GM18907 (cell line): ENCODE data around the gene CMTM4.

Experiments used
- ATAC-seq: cut with Tn5 transposase; IDR thresholded peaks from one replicate; pipeline ENCODE4 v1.9.1; 2021; ENCODE audit warnings: mild to moderate bottlenecking, moderate library complexity; ENCODE audit not compliant: unreplicated experiment

The CMTM4 gene

GRCh38 chr16:66696669-66697630 is at the start of gene CMTM4:
Gene CMTM4 (minus strand): TSS chr16:66696743. CDS start chr16:66696525, 218 bp downstream.
- ATAC-seq, result peak; percentile 87

- no peak for ATAC-seq
Measured at GRCh38 chr16:66746048-66746447, 49.5 kb upstream of the CMTM4 start.

- no peak for ATAC-seq
Measured at GRCh38 chr16:66741950-66742808, 45.6 kb upstream of the CMTM4 start.

GRCh38 chr16:66741169-66741900 is 44.8 kb upstream of the CMTM4 start:
- no peak for ATAC-seq

- no peak for ATAC-seq
Measured at GRCh38 chr16:66740533-66740932, 44.0 kb upstream of the CMTM4 start.

GRCh38 chr16:66740010-66740409 is 43.5 kb upstream of the CMTM4 start:
- ATAC-seq, result no peak

- ATAC-seq, result no peak
Measured at GRCh38 chr16:66735891-66736290, 39.3 kb upstream of the CMTM4 start.

GRCh38 chr16:66731101-66731500 is 34.6 kb upstream of the CMTM4 start:
- ATAC-seq, result no peak

GRCh38 chr16:66728804-66729203 is 32.3 kb upstream of the CMTM4 start:
- ATAC-seq, result no peak

- ATAC-seq, result no peak
Measured at GRCh38 chr16:66728117-66728787, 31.7 kb upstream of the CMTM4 start.

GRCh38 chr16:66720766-66721165 is 24.2 kb upstream of the CMTM4 start:
- ATAC-seq, result no peak

- ATAC-seq, result no peak
Measured at GRCh38 chr16:66719246-66719645, 22.7 kb upstream of the CMTM4 start.

GRCh38 chr16:66717776-66718175 is 21.2 kb upstream of the CMTM4 start:
- ATAC-seq, result no peak

- no peak for ATAC-seq
Measured at GRCh38 chr16:66717112-66717675, 20.7 kb upstream of the CMTM4 start.

- no peak for ATAC-seq
Measured at GRCh38 chr16:66714654-66715307, 18.2 kb upstream of the CMTM4 start.

- no peak for ATAC-seq
Measured at GRCh38 chr16:66714062-66714461, 17.5 kb upstream of the CMTM4 start.

GRCh38 chr16:66713076-66713475 is 16.5 kb upstream of the CMTM4 start:
- ATAC-seq, result no peak

GRCh38 chr16:66712512-66712911 is 16.0 kb upstream of the CMTM4 start:
- ATAC-seq, result no peak

GRCh38 chr16:66711581-66711980 is 15.0 kb upstream of the CMTM4 start:
- ATAC-seq, result no peak

GRCh38 chr16:66706506-66706880 is 9.9 kb upstream of the CMTM4 start:
- ATAC-seq, result no peak
